Measurements from ENCODE around the gene PFKFB3. TPM values are rescaled to one million over a fixed set of nuclear protein-coding genes. Genes with fewer than 3 reads are reported as not detected.

PFKFB3 gene
- polyA plus RNA-seq, 3 donors = 12.2 to 101 (median 15.8) TPM

- DNase-seq = no peak
- Histone ChIP-seq H3K79me2 (ENCODE audit: insufficient read depth, low read length) (peaks cover 46% of the 10 kb centered on the region), H2AFZ (ENCODE audit: insufficient read depth, low read depth, low read length, poor library complexity, severe bottlenecking) (no peak overlapping the region), H3K9me3 (replicated peaks in 1 of 2; ENCODE audit: control insufficient read depth in 1 of 2, insufficient read depth in 1 of 2, low read length in 2 of 2) (no peaks in the 10 kb centered on the region), H4K20me1 (ENCODE audit: insufficient read depth, low read length) (peaks cover 87% of the 10 kb centered on the region), H3K27ac (ENCODE audit: low read depth in 1 of 2, low read length in 2 of 2) (no peak overlapping the region), H3K4me1 (ENCODE audit: control insufficient read depth in 1 of 2, insufficient read depth in 2 of 2, low read length in 2 of 2) (peaks cover 0 to 5% of the 10 kb centered on the region in 2 donors), H3K27me3 (ENCODE audit: control insufficient read depth in 2 of 2, insufficient read depth in 2 of 2, low read length in 2 of 2) (no peaks in the 10 kb centered on the region), H3K4me2 (replicated peaks; ENCODE audit: extremely low read depth, low read length, poor library complexity, severe bottlenecking) (no peak overlapping the region), H3K9ac (ENCODE audit: insufficient read depth, low read length, poor library complexity, severe bottlenecking) (no peak overlapping the region), H3K36me3 (replicated peaks in 1 of 2; ENCODE audit: control insufficient read depth in 1 of 2, insufficient read depth in 2 of 2, low read length in 2 of 2) (peaks cover 30 to 46% of the 10 kb centered on the region in 2 donors), H3K4me3 (replicated peaks in 1 of 3; ENCODE audit: low read depth in 2 of 3, low read length in 3 of 3) (no peak overlapping the region)
- H3K36me3 Mint-ChIP-seq = peaks cover 49 to 57% of the 10 kb centered on the region in 2 donors
- peaks cover 0 to 2% (median 0%) of the 10 kb centered on the region in 3 donors for H3K27me3 Mint-ChIP-seq (ENCODE audit: low read depth in 3 of 3)
- WGBS (ENCODE audit: insufficient coverage) = 98% methylated on average over 6 of the region's 6 CpGs
- H3K9me3 Mint-ChIP-seq = no peaks in the 10 kb centered on the region
- H3K4me1 Mint-ChIP-seq = peaks cover 17% of the 10 kb centered on the region
- intact Hi-C loops (cut with micrococcal nuclease) = no loop called here
- TF ChIP-seq, protein P1, sequence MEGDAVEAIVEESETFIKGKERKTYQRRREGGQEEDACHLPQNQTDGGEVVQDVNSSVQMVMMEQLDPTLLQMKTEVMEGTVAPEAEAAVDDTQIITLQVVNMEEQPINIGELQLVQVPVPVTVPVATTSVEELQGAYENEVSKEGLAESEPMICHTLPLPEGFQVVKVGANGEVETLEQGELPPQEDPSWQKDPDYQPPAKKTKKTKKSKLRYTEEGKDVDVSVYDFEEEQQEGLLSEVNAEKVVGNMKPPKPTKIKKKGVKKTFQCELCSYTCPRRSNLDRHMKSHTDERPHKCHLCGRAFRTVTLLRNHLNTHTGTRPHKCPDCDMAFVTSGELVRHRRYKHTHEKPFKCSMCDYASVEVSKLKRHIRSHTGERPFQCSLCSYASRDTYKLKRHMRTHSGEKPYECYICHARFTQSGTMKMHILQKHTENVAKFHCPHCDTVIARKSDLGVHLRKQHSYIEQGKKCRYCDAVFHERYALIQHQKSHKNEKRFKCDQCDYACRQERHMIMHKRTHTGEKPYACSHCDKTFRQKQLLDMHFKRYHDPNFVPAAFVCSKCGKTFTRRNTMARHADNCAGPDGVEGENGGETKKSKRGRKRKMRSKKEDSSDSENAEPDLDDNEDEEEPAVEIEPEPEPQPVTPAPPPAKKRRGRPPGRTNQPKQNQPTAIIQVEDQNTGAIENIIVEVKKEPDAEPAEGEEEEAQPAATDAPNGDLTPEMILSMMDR (IDR thresholded peaks at IDR 0.05) = no peak
- H3K27ac Mint-ChIP-seq = no peak overlapping the region
- no peak overlapping the region for H3K4me3 Mint-ChIP-seq
Measured at GRCh38 chr10:6211341-6211670, 8.6 kb downstream of the PFKFB3 start.

DNA sequence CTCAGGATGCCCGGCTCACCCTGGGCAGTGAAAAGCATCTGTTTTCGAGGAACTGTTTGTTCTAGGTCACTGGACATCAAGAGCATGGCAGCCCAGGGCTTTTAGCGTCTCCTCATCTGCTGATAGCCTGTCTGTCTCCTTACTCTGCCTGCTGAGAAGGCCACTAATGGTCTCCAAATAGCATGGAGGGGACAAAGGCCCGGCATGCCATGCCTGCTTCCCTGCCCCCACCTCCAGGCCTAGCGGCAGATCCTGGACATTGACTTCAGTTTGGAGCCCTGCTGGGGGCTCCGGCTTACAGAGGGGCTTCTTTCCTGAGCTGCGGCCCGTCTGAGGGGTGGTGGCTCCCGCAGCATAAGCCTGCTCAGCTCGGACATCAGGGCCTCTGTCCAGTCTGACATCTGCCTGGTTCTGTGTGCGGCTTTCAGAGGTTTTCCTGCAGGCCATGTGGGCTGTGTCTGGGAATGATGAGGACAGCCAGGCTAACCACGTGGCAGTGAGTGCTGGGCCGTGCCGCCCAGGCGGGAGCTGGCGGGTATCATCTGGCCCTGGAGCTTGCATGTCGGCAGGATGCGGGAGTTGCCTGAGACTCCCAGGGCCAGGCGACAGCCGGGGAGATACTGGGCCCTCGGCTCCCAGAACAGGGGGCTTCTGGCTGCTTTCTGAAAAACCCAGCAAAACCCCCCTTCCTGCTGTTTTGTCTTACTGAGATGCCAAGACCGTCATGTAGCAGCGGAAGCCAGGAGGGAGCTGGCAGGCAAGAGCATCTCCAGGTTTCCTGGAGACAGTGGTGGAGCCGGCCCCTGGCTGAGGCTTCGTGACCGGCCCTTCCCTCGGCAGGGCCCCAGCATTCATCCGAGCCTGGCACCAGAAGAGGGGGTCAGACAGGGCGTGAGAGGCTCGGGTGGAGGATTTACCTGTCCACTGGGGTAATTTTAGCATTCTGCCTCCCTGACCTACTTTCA, 9.2 kb downstream of the PFKFB3 start:
- intact Hi-C loops (cut with micrococcal nuclease) = no loop called here
- peaks cover 46% of the 10 kb centered on the region for H3K79me2 ChIP-seq (ENCODE audit: insufficient read depth, low read length)
- no peak overlapping the region for H3K27ac ChIP-seq (ENCODE audit: low read depth in 1 of 2, low read length in 2 of 2)
- H3K27me3 ChIP-seq (ENCODE audit: control insufficient read depth in 2 of 2, insufficient read depth in 2 of 2, low read length in 2 of 2) = no peaks in the 10 kb centered on the region
- TF ChIP-seq, protein P1 (IDR thresholded peaks at IDR 0.05) = no peak
- Mint-ChIP-seq H3K4me3 (no peak overlapping the region), H3K27ac (no peak overlapping the region), H3K27me3 (ENCODE audit: low read depth in 3 of 3) (peaks cover 0 to 2% (median 0%) of the 10 kb centered on the region in 3 donors), H3K36me3 (peaks cover 56 to 64% of the 10 kb centered on the region in 2 donors), H3K4me1 (peaks cover 17% of the 10 kb centered on the region), H3K9me3 (no peaks in the 10 kb centered on the region)
- H4K20me1 ChIP-seq (ENCODE audit: insufficient read depth, low read length) = peaks cover 93% of the 10 kb centered on the region
- no peak overlapping the region for H2AFZ ChIP-seq (ENCODE audit: insufficient read depth, low read depth, low read length, poor library complexity, severe bottlenecking)
- DNase-seq = no peak
- H3K9ac ChIP-seq (ENCODE audit: insufficient read depth, low read length, poor library complexity, severe bottlenecking) = no peak overlapping the region
- 94% methylated on average over 27 of the region's 30 CpGs for WGBS (ENCODE audit: insufficient coverage)
- H3K4me3 ChIP-seq (replicated peaks in 1 of 3; ENCODE audit: low read depth in 2 of 3, low read length in 3 of 3) = no peak overlapping the region
- no peaks in the 10 kb centered on the region for H3K9me3 ChIP-seq (replicated peaks in 1 of 2; ENCODE audit: control insufficient read depth in 1 of 2, insufficient read depth in 1 of 2, low read length in 2 of 2)
- no peak overlapping the region for H3K4me2 ChIP-seq (replicated peaks; ENCODE audit: extremely low read depth, low read length, poor library complexity, severe bottlenecking)
- peaks cover 0 to 5% of the 10 kb centered on the region in 2 donors for H3K4me1 ChIP-seq (ENCODE audit: control insufficient read depth in 1 of 2, insufficient read depth in 2 of 2, low read length in 2 of 2)
- H3K36me3 ChIP-seq (replicated peaks in 1 of 2; ENCODE audit: control insufficient read depth in 1 of 2, insufficient read depth in 2 of 2, low read length in 2 of 2) = peaks cover 36 to 53% of the 10 kb centered on the region in 2 donors
